ENCODE measurements around the gene KARS1. TPM values are rescaled to one million over a fixed set of nuclear protein-coding genes. Genes with fewer than 3 reads are reported as not detected.

Gene KARS1
- total RNA-seq, 3 donors from 2014 or later = 107 to 135 (median 114) TPM

- TF ChIP-seq POLR2A (IDR thresholded peaks at IDR 0.05) (no peak), CTCF (IDR thresholded peaks at IDR 0.05) (no peak), POLR2AphosphoS5 (IDR thresholded peaks at IDR 0.05) (no peak)
- no peaks in the 10 kb centered on the region for H3K27me3 ChIP-seq
- H3K9me3 ChIP-seq = no peaks in the 10 kb centered on the region
- peaks cover 0 to 11% of the 10 kb centered on the region in 2 donors for H3K4me1 ChIP-seq
- H3K27ac ChIP-seq = no peak overlapping the region
- H3K36me3 ChIP-seq = no peaks in the 10 kb centered on the region
- intact Hi-C loops (cut with DNase I; ENCODE audit: low total_unique reads) = no loop called here
- no peak overlapping the region for H3K4me3 ChIP-seq
- no peak for DNase-seq (ENCODE audit: low spot score in 2 of 2)
Observed at GRCh38 chr16:75618780-75619179, 28.7 kb downstream of the KARS1 start.

GRCh38 chr16:75617121-75617520 is 30.3 kb downstream of the KARS1 start:
- no peaks in the 10 kb centered on the region for H3K9me3 ChIP-seq
- peaks cover 3% of the 10 kb centered on the region for H3K36me3 ChIP-seq
- no peak overlapping the region for H3K4me3 ChIP-seq
- H3K27me3 ChIP-seq = no peaks in the 10 kb centered on the region
- intact Hi-C loops (cut with DNase I; ENCODE audit: low total_unique reads) = no loop called here
- no peak overlapping the region for H3K27ac ChIP-seq
- TF ChIP-seq CTCF (IDR thresholded peaks at IDR 0.05) = no peak
- no peak for TF ChIP-seq POLR2A (IDR thresholded peaks at IDR 0.05)
- TF ChIP-seq POLR2AphosphoS5 (IDR thresholded peaks at IDR 0.05) = no peak
- no peak for DNase-seq (ENCODE audit: low spot score in 2 of 2)
- H3K4me1 ChIP-seq = peaks cover 0 to 8% of the 10 kb centered on the region in 2 donors

GRCh38 chr16:75616521-75617010 is 30.9 kb downstream of the KARS1 start:
- no peaks in the 10 kb centered on the region for H3K9me3 ChIP-seq
- no peak for DNase-seq (ENCODE audit: low spot score in 2 of 2)
- intact Hi-C loops (cut with DNase I; ENCODE audit: low total_unique reads) = no loop called here
- H3K4me1 ChIP-seq = peaks cover 0 to 3% of the 10 kb centered on the region in 2 donors
- no peak for TF ChIP-seq POLR2A (IDR thresholded peaks at IDR 0.05)
- TF ChIP-seq CTCF (IDR thresholded peaks at IDR 0.05) = no peak
- TF ChIP-seq POLR2AphosphoS5 (IDR thresholded peaks at IDR 0.05) = no peak
- H3K27me3 ChIP-seq = no peaks in the 10 kb centered on the region
- peaks cover 3% of the 10 kb centered on the region for H3K36me3 ChIP-seq
- H3K27ac ChIP-seq = no peak overlapping the region
- H3K4me3 ChIP-seq = no peak overlapping the region

- Histone ChIP-seq H3K27me3 (no peaks in the 10 kb centered on the region), H3K27ac (no peak overlapping the region), H3K9me3 (no peaks in the 10 kb centered on the region), H3K4me3 (no peak overlapping the region), H3K36me3 (peaks cover 3% of the 10 kb centered on the region), H3K4me1 (no peaks in the 10 kb centered on the region)
- intact Hi-C loops (cut with DNase I; ENCODE audit: low total_unique reads) = no loop called here
- no peak for TF ChIP-seq CTCF (IDR thresholded peaks at IDR 0.05)
- DNase-seq (ENCODE audit: low spot score in 2 of 2) = no peak
Observed at GRCh38 chr16:75615619-75616018, 31.8 kb downstream of the KARS1 start.

GRCh38 chr16:75614066-75614897 is 33.2 kb downstream of the KARS1 start:
- Histone ChIP-seq H3K27ac (no peak overlapping the region), H3K9me3 (no peaks in the 10 kb centered on the region), H3K36me3 (peaks cover 3% of the 10 kb centered on the region), H3K27me3 (no peaks in the 10 kb centered on the region), H3K4me1 (no peaks in the 10 kb centered on the region), H3K4me3 (no peak overlapping the region)
- TF ChIP-seq CTCF (IDR thresholded peaks at IDR 0.05) = no peak
- no peak for TF ChIP-seq POLR2A (IDR thresholded peaks at IDR 0.05)
- no peak for TF ChIP-seq POLR2AphosphoS5 (IDR thresholded peaks at IDR 0.05)
- no peak for DNase-seq (ENCODE audit: low spot score in 2 of 2)
- intact Hi-C loops (cut with DNase I; ENCODE audit: low total_unique reads) = loop anchor here (5.0 kb wide), 1 partner anchor 412 kb away; no protein-coding TSS in a partner anchor
